ENCODE results near the gene NLRC4. TPM values are rescaled to one million over a fixed set of nuclear protein-coding genes. Genes with fewer than 3 reads are reported as not detected.

Gene NLRC4
- total RNA-seq, 1 experiment from 2014 or later, result not detected

DNA sequence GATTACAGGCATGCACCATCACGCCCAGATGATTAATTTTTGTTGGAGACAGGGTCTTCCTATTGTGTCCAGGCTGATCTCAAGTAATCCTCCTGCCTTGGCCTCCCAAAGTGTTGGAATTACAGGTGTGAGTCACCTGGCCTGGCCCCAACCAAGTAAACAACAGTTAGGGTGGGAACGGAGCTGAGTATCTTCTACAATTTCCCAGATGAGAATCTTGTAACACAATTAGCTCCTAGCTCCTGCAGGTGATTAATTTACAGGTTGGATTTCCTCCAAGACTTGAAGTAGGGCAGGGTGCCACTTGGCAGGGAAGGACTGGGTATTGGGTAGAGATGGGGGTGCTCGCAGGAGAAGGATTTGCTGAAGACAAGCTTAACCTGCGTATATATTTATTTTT lies 17.8 kb downstream of the NLRC4 start:
- H3K27ac ChIP-seq (ENCODE audit: insufficient read length, low read depth, low read length), result no peak overlapping the region
- H3K14ac ChIP-seq (ENCODE audit: insufficient read depth, low read length), result no peak overlapping the region
- H3K18ac ChIP-seq (ENCODE audit: insufficient read length, low read depth, low read length), result no peak overlapping the region
- H3K23ac ChIP-seq (ENCODE audit: insufficient read length, low read depth, low read length), result no peak overlapping the region
- H3T11ph ChIP-seq (ENCODE audit: low read length), result no peak overlapping the region
- H3K56ac ChIP-seq (ENCODE audit: insufficient read length, low read depth, low read length), result no peak overlapping the region
- no peaks in the 10 kb centered on the region for H3K9me3 Mint-ChIP-seq
- H2BK5ac ChIP-seq (ENCODE audit: insufficient read length, low read length), result no peak overlapping the region
- no peaks in the 10 kb centered on the region for H3K36me3 Mint-ChIP-seq (ENCODE audit: insufficient read depth in 1 of 3, low read depth in 3 of 3)
- no peaks in the 10 kb centered on the region for H3K79me2 ChIP-seq (ENCODE audit: insufficient read depth, low read length)
- no peaks in the 10 kb centered on the region for H3K27me3 ChIP-seq (ENCODE audit: insufficient read depth, low read length)
- no peak overlapping the region for H4K8ac ChIP-seq (replicated peaks; ENCODE audit: insufficient read length, low read depth, low read length)
- no peaks in the 10 kb centered on the region for H3K79me1 ChIP-seq (ENCODE audit: insufficient read depth, low read depth, low read length, poor library complexity, severe bottlenecking)
- H2BK20ac ChIP-seq (ENCODE audit: low read depth, low read length, poor library complexity, severe bottlenecking), result no peak overlapping the region
- TF ChIP-seq, protein P1, sequence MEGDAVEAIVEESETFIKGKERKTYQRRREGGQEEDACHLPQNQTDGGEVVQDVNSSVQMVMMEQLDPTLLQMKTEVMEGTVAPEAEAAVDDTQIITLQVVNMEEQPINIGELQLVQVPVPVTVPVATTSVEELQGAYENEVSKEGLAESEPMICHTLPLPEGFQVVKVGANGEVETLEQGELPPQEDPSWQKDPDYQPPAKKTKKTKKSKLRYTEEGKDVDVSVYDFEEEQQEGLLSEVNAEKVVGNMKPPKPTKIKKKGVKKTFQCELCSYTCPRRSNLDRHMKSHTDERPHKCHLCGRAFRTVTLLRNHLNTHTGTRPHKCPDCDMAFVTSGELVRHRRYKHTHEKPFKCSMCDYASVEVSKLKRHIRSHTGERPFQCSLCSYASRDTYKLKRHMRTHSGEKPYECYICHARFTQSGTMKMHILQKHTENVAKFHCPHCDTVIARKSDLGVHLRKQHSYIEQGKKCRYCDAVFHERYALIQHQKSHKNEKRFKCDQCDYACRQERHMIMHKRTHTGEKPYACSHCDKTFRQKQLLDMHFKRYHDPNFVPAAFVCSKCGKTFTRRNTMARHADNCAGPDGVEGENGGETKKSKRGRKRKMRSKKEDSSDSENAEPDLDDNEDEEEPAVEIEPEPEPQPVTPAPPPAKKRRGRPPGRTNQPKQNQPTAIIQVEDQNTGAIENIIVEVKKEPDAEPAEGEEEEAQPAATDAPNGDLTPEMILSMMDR (conservative IDR thresholded peaks at IDR 0.05), result no peak
- H3K9me3 ChIP-seq (ENCODE audit: control insufficient read depth, low read depth, low read length), result no peaks in the 10 kb centered on the region
- no CpG with 5 or more reads among the region's 4 CpGs for WGBS (ENCODE audit: extremely low coverage, insufficient read length, low lambda C conversion rate)
- no peaks in the 10 kb centered on the region for H4K20me1 ChIP-seq (ENCODE audit: control insufficient read depth, insufficient read depth, insufficient read length)
- H2BK15ac ChIP-seq (ENCODE audit: low read depth, low read length), result no peak overlapping the region
- peaks cover 5% of the 10 kb centered on the region for H3K27me3 Mint-ChIP-seq (ENCODE audit: low read depth)
- no peak overlapping the region for H3K4ac ChIP-seq (ENCODE audit: low read depth, low read length)
- no peak overlapping the region for H2AK5ac ChIP-seq (ENCODE audit: insufficient read length, low read length)
- H3K4me2 ChIP-seq (ENCODE audit: insufficient read depth, insufficient read length, low read length), result no peak overlapping the region
- H3K4me1 Mint-ChIP-seq, result no peaks in the 10 kb centered on the region
- H3K23me2 ChIP-seq (ENCODE audit: insufficient read length, low read depth, low read length, poor library complexity, severe bottlenecking), result no peaks in the 10 kb centered on the region
- H2BK12ac ChIP-seq (ENCODE audit: insufficient read length, low read depth, low read length), result no peak overlapping the region
- no peak overlapping the region for H4K5ac ChIP-seq (ENCODE audit: insufficient read length, low read depth, low read length)
- no peak overlapping the region for H2AFZ ChIP-seq (ENCODE audit: low read length)
- H4K91ac ChIP-seq (ENCODE audit: insufficient read length, low read depth, low read length), result no peak overlapping the region
- no peak overlapping the region for H3K27ac Mint-ChIP-seq
- DNase-seq, result no peak
- H2BK120ac ChIP-seq (ENCODE audit: low read depth, low read length, poor library complexity, severe bottlenecking), result no peak overlapping the region
- no peak overlapping the region for H3K4me3 Mint-ChIP-seq
- H3K4me1 ChIP-seq (ENCODE audit: insufficient read depth, low read length), result no peaks in the 10 kb centered on the region
- H3K9ac ChIP-seq (ENCODE audit: extremely low read depth, insufficient read length, low read length), result no peak overlapping the region

All from H9 (cell line).